Left lung (tissue), 10 donors: ENCODE results near the gene ANKMY1. TPM values are rescaled to one million over a fixed set of nuclear protein-coding genes. Genes with fewer than 3 reads are reported as not detected.

ENCODE experiments used
- ATAC-seq: fragments of 200-7000 bp; cut with Tn5 transposase; one replicate; pipeline ENCODE4 v1.9.1; 2020; ENCODE audit warnings: moderate library complexity
- DNase-seq, 4 donors: peaks; one replicate each; pipeline ENCODE4 v3.0.0-alpha.2; 2013 to 2020
- H3K27ac ChIP-seq, 2 donors: fragments of 200-600 bp; sonication (generic) in 1 of 2; one replicate each; pipeline versions ENCODE4 v1.5.0 to v1.8.0; 2020 to 2021
- H3K27me3 ChIP-seq, 2 donors: fragments of 200-600 bp; sonication (generic) in 1 of 2; one replicate each; pipeline versions ENCODE4 v1.5.0 to v1.8.0; 2020 to 2021
- H3K36me3 ChIP-seq, 2 donors: fragments of 200-600 bp; sonication (generic) in 1 of 2; one replicate each; pipeline versions ENCODE4 v1.5.0 to v1.8.0; 2020 to 2021
- H3K4me1 ChIP-seq, 2 donors: fragments of 200-600 bp; one replicate each; pipeline ENCODE4 v1.8.0; 2021
- H3K4me3 ChIP-seq, 2 donors: fragments of 200-600 bp; sonication (generic) in 1 of 2; one replicate each; pipeline versions ENCODE4 v1.5.0 to v1.8.0; 2020 to 2021; ENCODE audit warnings: mild to moderate bottlenecking in 1 of 2
- H3K9me3 ChIP-seq, 2 donors: fragments of 200-600 bp; sonication (generic) in 1 of 2; one replicate each; pipeline versions ENCODE4 v1.5.0 to v1.8.0; 2020 to 2021
- CTCF ChIP-seq, 2 donors: fragments of 200-600 bp; sonication (generic) in 1 of 2; IDR thresholded peaks; one replicate each; pipeline versions ENCODE4 v1.5.0 to v1.8.0; 2021; ENCODE audit warnings: antibody characterized with exemption in 2 of 2
- intact Hi-C, 2 donors: fragments of 100-400 bp; cut with DNase I; formaldehyde crosslinking; loops; one replicate each; pipeline versions ENCODE4 v1.11.2 to v1.14.2; 2022
- polyA plus RNA-seq, 6 donors: library from polyadenylated mRNA; unstranded; fragments of 120-200 nt; gene quantifications; one replicate each; pipeline ENCODE4 v1.2.1, GENCODE V29; 2013; ENCODE audit not compliant: insufficient read length in 6 of 6
- total RNA-seq, 2 donors: library from RNA; stranded (reverse); fragmentation: NEBNext Ultra II Directional; extraction: Animal tissue kit (Norgen Biotek cat#: 25700); gene quantifications; one replicate each; pipeline ENCODE4 v1.2.1, GENCODE V29; 2021
- donor health status: DM: no; HTN: yes; CAD: no.
- donor health status: DM: no; HTN: no; CAD: no.

Gene ANKMY1
- total and polyA plus RNA-seq, 8 donors: 11.8 to 20.1 (median 15.1) TPM

GRCh38 chr2:240451791-240452461 lies 105.9 kb downstream of the ANKMY1 start:
- Histone ChIP-seq H3K4me3 (peak overlapping the region; percentile 28 to 38), H3K4me1 (peaks cover 0 to 11% of the 10 kb centered on the region in 2 donors), H3K36me3 (no peaks in the 10 kb centered on the region), H3K27me3 (peaks cover 10 to 100% of the 10 kb centered on the region in 2 donors), H3K9me3 (no peaks in the 10 kb centered on the region), H3K27ac (no peak overlapping the region)
- ATAC-seq (no peak), DNase-seq (peak in 1 of 4 donors; percentile 69)
- no peak for TF ChIP-seq CTCF (IDR thresholded peaks at IDR 0.05)
- intact Hi-C loops: no loop called here

- Histone ChIP-seq H3K27ac (no peak overlapping the region), H3K9me3 (no peaks in the 10 kb centered on the region), H3K27me3 (peaks cover 10 to 97% of the 10 kb centered on the region in 2 donors), H3K36me3 (no peaks in the 10 kb centered on the region), H3K4me1 (peaks cover 0 to 11% of the 10 kb centered on the region in 2 donors), H3K4me3 (no peak overlapping the region)
- intact Hi-C loops: no loop called here
- TF ChIP-seq CTCF (IDR thresholded peaks at IDR 0.05): no peak
- ATAC-seq (no peak), DNase-seq (peak in 1 of 4 donors; percentile 58)
Observed at GRCh38 chr2:240451108-240451611, 106.6 kb downstream of the ANKMY1 start.

- peaks cover 10 to 92% of the 10 kb centered on the region in 2 donors for H3K27me3 ChIP-seq
Observed at GRCh38 chr2:240450532-240451107, 107.2 kb downstream of the ANKMY1 start.

GRCh38 chr2:240449764-240450531 lies 107.8 kb downstream of the ANKMY1 start:
- no peak overlapping the region for H3K27ac ChIP-seq
- peaks cover 0 to 11% of the 10 kb centered on the region in 2 donors for H3K4me1 ChIP-seq
- no peak for TF ChIP-seq CTCF (IDR thresholded peaks at IDR 0.05)
- H3K9me3 ChIP-seq: no peaks in the 10 kb centered on the region
- DNase-seq (peak in 1 of 4 donors; percentile 60), ATAC-seq (no peak)
- H3K4me3 ChIP-seq: no peak overlapping the region
- peaks cover 10 to 85% of the 10 kb centered on the region in 2 donors for H3K27me3 ChIP-seq
- no peaks in the 10 kb centered on the region for H3K36me3 ChIP-seq
- intact Hi-C loops: no loop called here

More at GRCh38 chr2:240450532-240451107, 107.2 kb downstream of the ANKMY1 start:
- TF ChIP-seq CTCF (IDR thresholded peaks at IDR 0.05): no peak
- Histone ChIP-seq H3K9me3 (no peaks in the 10 kb centered on the region), H3K27ac (no peak overlapping the region), H3K36me3 (no peaks in the 10 kb centered on the region), H3K4me1 (peaks cover 0 to 11% of the 10 kb centered on the region in 2 donors), H3K4me3 (no peak overlapping the region)
- DNase-seq (peak in 1 of 4 donors; percentile 54), ATAC-seq (no peak)
- intact Hi-C loops: no loop called here
